Natural killer cell treated with Interleukin-12 subunit alpha and Interleukin-12 subunit beta and Interleukin-15 and Interleukin-18, amount 100 ng/mL, for 72 hours (primary cell): ENCODE measurements around the gene IFT81. TPM values are rescaled to one million over a fixed set of nuclear protein-coding genes. Genes with fewer than 3 reads are reported as not detected.
"Not testable (repeated sequence)": the region's sequence is repeated elsewhere in the genome, so short reads cannot be mapped to it uniquely, and the experiment has no call there.

Experiments used
- ATAC-seq, 2 donors: fragments of 150-1000 bp; cut with Tn5 transposase in 1 of 2; sonication (Bioruptor Pico), chemical (Tn5 transposase) in 1 of 2; 2 replicates each; pipeline ENCODE4 v1.10.0; 2021
- DNase-seq: peaks from one replicate; pipeline ENCODE4 v3.0.0; 2022; ENCODE audit warnings: low spot score
- H3K27ac Mint-ChIP-seq, 2 donors: 1 replicate in 1 of 2; 2 replicates in 1 of 2; pipeline ENCODE4 v1.8.0; 2022; ENCODE audit warnings: mixed read lengths in 2 of 2, mild to moderate bottlenecking in 1 of 2, moderate library complexity in 1 of 2
- H3K27me3 Mint-ChIP-seq, 2 donors: 1 replicate in 1 of 2; 2 replicates in 1 of 2; pipeline ENCODE4 v1.8.0; 2022; ENCODE audit warnings: mixed read lengths in 2 of 2
- H3K36me3 Mint-ChIP-seq: one replicate; pipeline ENCODE4 v1.8.0; 2022; ENCODE audit warnings: mixed read lengths
- H3K4me1 Mint-ChIP-seq, 2 donors: 1 replicate in 1 of 2; 2 replicates in 1 of 2; pipeline ENCODE4 v1.8.0; 2022; ENCODE audit warnings: low read depth in 2 of 2, mixed read lengths in 2 of 2, mild to moderate bottlenecking in 1 of 2
- H3K4me3 Mint-ChIP-seq: one replicate; pipeline ENCODE4 v1.8.0; 2022; ENCODE audit warnings: mixed read lengths
- H3K9me3 Mint-ChIP-seq: 2 replicates; pipeline ENCODE4 v1.8.0; 2022; ENCODE audit warnings: mixed read lengths
- total RNA-seq, 2 donors: library from RNA; stranded (reverse); gene quantifications; one replicate each; pipeline ENCODE4 v1.2.3, GENCODE V29; 2022

IFT81 gene, protein sequence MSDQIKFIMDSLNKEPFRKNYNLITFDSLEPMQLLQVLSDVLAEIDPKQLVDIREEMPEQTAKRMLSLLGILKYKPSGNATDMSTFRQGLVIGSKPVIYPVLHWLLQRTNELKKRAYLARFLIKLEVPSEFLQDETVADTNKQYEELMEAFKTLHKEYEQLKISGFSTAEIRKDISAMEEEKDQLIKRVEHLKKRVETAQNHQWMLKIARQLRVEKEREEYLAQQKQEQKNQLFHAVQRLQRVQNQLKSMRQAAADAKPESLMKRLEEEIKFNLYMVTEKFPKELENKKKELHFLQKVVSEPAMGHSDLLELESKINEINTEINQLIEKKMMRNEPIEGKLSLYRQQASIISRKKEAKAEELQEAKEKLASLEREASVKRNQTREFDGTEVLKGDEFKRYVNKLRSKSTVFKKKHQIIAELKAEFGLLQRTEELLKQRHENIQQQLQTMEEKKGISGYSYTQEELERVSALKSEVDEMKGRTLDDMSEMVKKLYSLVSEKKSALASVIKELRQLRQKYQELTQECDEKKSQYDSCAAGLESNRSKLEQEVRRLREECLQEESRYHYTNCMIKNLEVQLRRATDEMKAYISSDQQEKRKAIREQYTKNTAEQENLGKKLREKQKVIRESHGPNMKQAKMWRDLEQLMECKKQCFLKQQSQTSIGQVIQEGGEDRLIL
- 1 to 10 TPM; 2.3 to 3.5 TPM for total RNA-seq

DNA sequence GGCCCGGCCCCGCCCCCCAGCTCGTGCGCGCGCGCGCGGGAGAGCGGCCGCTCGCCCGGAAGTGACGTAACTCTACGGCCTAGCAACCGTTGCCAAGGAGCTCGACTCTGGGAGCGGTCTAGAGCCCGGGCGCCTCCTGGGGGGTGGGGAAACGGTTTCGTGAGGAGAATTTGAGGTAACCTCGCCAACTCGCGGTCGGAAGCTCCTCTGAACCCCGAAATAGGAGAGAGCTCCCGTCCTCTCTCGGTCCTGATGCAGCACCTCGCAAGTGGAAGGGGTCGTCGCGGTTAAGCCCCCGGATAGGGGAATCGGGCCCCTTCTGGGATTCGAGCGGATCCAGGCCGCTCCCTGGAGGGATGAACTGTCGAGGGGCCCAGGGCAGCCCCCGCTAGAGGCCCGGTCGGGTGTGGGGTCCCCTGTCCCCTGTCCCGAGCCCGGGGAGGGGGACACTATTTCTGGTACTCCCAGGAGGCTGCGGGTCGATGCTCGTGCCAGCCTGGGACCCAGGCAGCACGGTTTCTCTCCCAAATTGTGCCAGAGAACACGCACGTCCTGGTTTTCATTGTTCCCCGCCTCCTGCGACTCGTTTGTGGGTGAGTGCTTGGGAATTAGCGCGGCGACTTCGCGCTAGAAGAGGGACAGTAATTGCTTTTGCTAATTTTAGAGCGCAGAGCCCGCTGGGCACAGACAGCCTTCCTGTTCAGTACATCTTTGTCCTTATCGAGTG, at the start of gene IFT81:
Gene IFT81, plus strand, starts transcription at position 89 of the 727 bp plus-strand sequence. CDS start 3,024 bp downstream, outside the sequence.
- peak within 1 kb of the TSS; percentile 84 for H3K4me3 Mint-ChIP-seq
- H3K27me3 Mint-ChIP-seq, result peaks cover 10 to 16% of the 10 kb centered on the region in 2 donors
- no peaks in the 10 kb centered on the region for H3K9me3 Mint-ChIP-seq
- peak within 1 kb of the TSS; percentile 5 to 48 for H3K27ac Mint-ChIP-seq
- ATAC-seq, result peak; percentile 96 to 98
- DNase-seq, result peak; percentile 93
- H3K36me3 Mint-ChIP-seq, result no peaks in the 10 kb centered on the region
- peaks cover 0 to 5% of the 10 kb centered on the region in 2 donors for H3K4me1 Mint-ChIP-seq

GRCh38 chr12:110075880-110076279, 48.3 kb upstream of the IFT81 start:
- H3K9me3 Mint-ChIP-seq, result peaks cover 4% of the 10 kb centered on the region
- H3K36me3 Mint-ChIP-seq, result peaks cover 6% of the 10 kb centered on the region
- ATAC-seq (no peak), DNase-seq (no peak)
- no peaks in the 10 kb centered on the region for H3K27me3 Mint-ChIP-seq
- no peak overlapping the region for H3K27ac Mint-ChIP-seq
- H3K4me1 Mint-ChIP-seq, result peaks cover 29 to 31% of the 10 kb centered on the region in 2 donors
- H3K4me3 Mint-ChIP-seq, result no peak overlapping the region

DNA sequence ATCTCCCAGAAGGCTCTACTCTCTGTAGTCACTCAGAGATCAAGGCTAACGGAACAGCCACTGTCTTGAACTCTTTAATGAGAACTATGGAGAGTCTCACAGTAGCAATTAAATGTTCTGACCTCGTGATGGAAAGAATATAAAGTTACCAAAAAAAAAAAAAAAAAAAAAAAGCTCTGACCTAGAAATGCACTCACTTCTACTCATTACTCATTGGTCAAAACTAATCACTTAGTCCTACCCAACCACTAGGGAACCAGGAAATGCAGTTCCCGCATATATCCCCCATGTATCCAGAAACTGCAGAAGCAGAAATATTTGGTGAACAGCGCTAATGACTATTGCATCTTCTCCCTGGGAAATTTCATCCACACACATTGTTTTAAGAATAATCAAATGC, 46.4 kb upstream of the IFT81 start:
- peak overlapping the region in 1 of 2 donors; percentile 11 for H3K27ac Mint-ChIP-seq
- DNase-seq (no peak), ATAC-seq (no peak)
- H3K4me3 Mint-ChIP-seq, result no peak overlapping the region
- H3K9me3 Mint-ChIP-seq, result peaks cover 4% of the 10 kb centered on the region
- no peaks in the 10 kb centered on the region for H3K27me3 Mint-ChIP-seq
- H3K4me1 Mint-ChIP-seq, result peaks cover 25 to 29% of the 10 kb centered on the region in 2 donors
- H3K36me3 Mint-ChIP-seq, result peaks cover 6% of the 10 kb centered on the region

- H3K4me1 Mint-ChIP-seq, result peaks cover 16 to 20% of the 10 kb centered on the region in 2 donors
- H3K27me3 Mint-ChIP-seq, result no peaks in the 10 kb centered on the region
- H3K4me3 Mint-ChIP-seq, result peak overlapping the region; percentile 85
- H3K36me3 Mint-ChIP-seq, result peaks cover 6% of the 10 kb centered on the region
- peaks cover 4% of the 10 kb centered on the region for H3K9me3 Mint-ChIP-seq
- ATAC-seq (peak; percentile 94 to 95), DNase-seq (peak; percentile 78)
- H3K27ac Mint-ChIP-seq, result peak overlapping the region; percentile 95 to 99
These were observed 44.4 kb upstream of the IFT81 start for GRCh38 chr12:110079477-110080400.

DNA sequence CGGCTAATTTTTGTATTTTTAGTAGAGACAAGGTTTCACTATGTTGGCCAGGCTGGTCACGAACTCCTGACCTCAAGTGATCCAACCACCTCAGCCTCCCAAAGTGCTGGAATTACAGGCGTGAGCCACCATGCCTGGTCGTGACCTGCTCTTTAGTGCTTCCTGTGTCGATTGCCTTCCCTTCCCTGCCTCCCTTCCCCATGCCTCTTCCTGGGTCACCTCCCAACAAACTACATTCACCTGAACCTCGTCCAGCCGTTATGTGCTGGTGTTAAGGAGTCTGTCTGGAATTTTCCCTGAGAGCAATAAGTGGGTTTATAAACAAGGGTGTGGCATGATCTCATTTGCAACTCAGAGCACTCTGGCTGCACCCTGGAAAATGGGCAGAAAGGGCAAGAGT, 43.7 kb upstream of the IFT81 start:
- Mint-ChIP-seq H3K4me1 (peaks cover 16 to 20% of the 10 kb centered on the region in 2 donors), H3K27ac (peak overlapping the region; percentile 95 to 99), H3K36me3 (peaks cover 6% of the 10 kb centered on the region), H3K9me3 (peaks cover 4% of the 10 kb centered on the region), H3K4me3 (no peak overlapping the region), H3K27me3 (no peaks in the 10 kb centered on the region)
- ATAC-seq, result no peak
- no peak for DNase-seq

- peaks cover 5 to 8% of the 10 kb centered on the region in 2 donors for H3K27me3 Mint-ChIP-seq
- no peak overlapping the region for H3K4me3 Mint-ChIP-seq
- peaks cover 6 to 12% of the 10 kb centered on the region in 2 donors for H3K4me1 Mint-ChIP-seq
- H3K9me3 Mint-ChIP-seq, result peaks cover 4% of the 10 kb centered on the region
- H3K27ac Mint-ChIP-seq, result no peak overlapping the region
- H3K36me3 Mint-ChIP-seq, result peaks cover 6% of the 10 kb centered on the region
- DNase-seq, result no peak
- no peak for ATAC-seq
These were observed 39.7 kb upstream of the IFT81 start for GRCh38 chr12:110084314-110085015.

DNA sequence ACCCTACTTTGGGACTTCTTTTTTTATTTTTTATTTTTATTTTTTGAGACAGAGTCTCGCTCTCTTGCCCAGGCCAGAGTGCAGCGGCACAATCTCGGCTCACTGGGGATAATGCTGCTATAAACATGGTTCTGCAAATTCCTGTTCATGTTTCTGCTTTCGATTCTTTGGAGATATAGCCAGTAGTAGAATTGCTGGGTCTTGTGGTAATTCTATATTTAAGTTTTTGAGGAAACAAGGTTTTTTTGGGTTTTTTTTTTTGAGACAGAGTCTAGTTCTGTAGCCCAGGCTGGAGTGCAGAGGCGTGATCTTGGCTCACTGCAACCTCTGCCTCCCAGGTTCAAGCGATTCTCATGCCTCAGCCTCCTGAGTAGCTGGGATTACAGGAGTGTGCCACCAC, 35.9 kb upstream of the IFT81 start:
- H3K4me3 Mint-ChIP-seq, H3K9me3 Mint-ChIP-seq, DNase-seq, H3K27ac Mint-ChIP-seq, H3K4me1 Mint-ChIP-seq, ATAC-seq, H3K36me3 Mint-ChIP-seq: not testable (repeated sequence)
- H3K27me3 Mint-ChIP-seq, result peaks cover 10 to 22% of the 10 kb centered on the region in 2 donors

DNA sequence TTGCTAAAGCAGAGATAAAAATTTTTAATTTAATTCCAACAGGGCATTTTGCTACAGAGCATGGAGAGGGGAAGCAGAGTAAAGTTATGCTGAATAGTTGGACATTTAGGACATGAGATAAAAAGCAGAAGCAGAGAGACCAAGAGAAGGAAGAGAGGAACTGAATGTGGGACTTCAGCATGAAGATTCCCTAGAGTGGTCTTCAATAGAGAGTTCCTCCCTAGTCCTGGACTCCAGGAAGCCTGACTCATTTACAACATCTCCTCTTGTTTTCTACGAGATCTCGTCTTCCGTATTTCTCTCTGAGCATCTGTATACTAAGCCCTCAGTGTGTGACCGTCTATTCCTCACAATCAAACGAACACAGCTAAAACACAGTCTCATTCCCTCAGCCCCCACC, 35.2 kb upstream of the IFT81 start:
- ATAC-seq (no peak), DNase-seq (no peak)
- Mint-ChIP-seq H3K4me3 (no peak overlapping the region), H3K4me1 (peaks cover 0 to 2% of the 10 kb centered on the region in 2 donors), H3K27me3 (peaks cover 10 to 22% of the 10 kb centered on the region in 2 donors), H3K36me3 (no peaks in the 10 kb centered on the region), H3K27ac (no peak overlapping the region), H3K9me3 (no peaks in the 10 kb centered on the region)

DNA sequence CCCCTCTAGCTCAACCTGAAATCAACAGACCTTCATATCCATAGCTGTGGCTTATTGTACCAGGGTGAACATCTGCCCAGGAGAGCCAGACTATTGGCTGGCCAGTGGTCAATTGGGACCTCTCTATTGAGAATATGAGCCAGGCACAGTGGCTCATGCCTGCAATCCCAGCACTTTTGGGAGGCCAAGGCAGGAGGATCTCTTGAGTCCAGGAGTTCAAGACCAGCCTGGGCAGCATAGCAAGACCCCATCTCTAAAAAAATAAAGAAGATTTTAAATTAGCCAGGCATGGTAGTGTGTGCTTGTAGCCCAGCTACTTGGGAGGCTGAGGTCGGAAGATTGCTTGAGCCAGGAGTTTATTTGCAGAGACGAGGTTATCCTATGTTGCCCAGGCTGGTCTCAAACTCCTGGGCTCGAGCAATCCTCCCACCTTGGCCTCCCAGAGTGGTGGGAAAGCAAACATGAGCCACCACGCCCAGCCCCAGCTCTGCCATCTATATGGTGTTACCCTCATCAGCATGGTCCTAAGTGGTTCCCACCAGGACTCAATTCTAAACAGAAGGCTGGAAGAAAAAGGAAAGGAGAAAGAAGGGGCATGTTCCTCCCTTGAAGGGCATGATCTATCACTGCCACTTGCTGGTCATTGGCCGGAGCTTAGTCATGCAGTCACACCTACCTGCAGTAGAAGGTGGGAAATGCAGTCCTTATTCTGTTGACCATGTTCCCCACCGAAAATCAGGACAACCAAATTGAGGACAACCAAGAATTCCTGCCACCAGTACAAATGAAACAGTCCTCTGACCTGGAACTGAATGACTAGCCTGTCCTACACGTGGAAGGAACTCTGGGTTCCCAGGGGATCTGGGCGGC, 33.7 kb upstream of the IFT81 start:
- H3K4me3 Mint-ChIP-seq, result no peak overlapping the region
- no peak overlapping the region for H3K27ac Mint-ChIP-seq
- DNase-seq, result no peak
- peaks cover 13 to 22% of the 10 kb centered on the region in 2 donors for H3K27me3 Mint-ChIP-seq
- ATAC-seq, result no peak
- H3K36me3 Mint-ChIP-seq, result no peaks in the 10 kb centered on the region
- no peaks in the 10 kb centered on the region for H3K9me3 Mint-ChIP-seq
- peaks cover 0 to 2% of the 10 kb centered on the region in 2 donors for H3K4me1 Mint-ChIP-seq

DNA sequence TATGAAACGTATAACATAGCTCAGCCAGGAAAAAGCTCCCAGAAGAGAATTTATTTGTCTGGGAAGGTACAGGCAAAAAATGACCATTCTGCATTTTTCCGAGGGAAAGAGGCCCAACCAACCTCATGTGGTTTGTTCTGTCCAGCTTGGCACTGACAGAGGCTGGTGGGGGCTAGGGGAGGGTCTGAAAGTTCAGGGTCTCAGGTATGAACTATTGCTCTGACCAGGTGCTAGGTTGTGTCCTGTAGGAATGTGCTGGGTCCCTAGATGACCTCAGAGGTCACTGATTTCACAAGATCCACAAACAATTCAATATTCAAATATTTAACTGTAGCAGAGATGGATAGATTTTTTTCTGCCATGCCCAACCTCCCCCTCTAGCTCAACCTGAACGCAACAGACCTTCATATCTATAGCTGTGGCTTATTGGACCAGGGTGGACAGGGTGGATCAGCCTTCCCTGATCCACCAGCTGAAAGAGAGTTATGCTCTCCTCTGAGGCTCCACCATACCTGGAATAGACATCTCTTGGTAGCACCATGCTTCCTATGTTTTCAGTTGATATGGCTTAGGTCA, 32.9 kb upstream of the IFT81 start:
- Mint-ChIP-seq H3K27me3 (peaks cover 11 to 22% of the 10 kb centered on the region in 2 donors), H3K4me1 (peaks cover 0 to 2% of the 10 kb centered on the region in 2 donors)

DNA sequence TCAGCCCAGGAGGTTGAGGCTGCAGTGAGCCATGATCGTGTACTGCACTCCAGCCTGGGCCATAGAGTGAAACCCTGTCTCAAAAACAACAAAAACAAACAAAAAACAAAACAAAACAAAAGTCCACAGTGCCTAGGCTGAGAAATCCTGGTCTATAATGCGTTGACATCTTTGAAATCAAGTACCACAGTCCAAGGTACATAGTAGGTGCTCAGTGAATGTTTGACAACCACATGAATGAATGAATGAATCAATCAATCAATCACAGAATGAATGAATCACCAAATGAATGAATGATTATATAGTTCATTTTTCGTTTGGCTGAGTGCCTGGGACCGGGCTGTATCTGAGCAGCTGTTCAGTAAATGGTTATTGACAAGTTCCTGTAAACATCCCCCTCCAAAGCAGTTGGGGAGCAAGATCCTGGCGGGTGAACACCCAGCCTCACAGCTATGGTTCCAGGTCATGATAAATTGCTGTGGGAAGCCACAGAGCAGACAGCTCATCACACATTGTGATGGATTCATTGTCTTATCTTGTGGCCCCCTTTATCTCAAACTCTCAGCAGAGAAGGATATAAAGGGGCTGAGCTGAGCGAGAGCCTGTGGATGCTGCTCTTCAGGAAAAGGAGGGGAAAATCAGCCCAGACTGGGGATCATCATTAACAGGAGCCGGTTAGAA, 30.4 kb upstream of the IFT81 start:
- no peak for DNase-seq
- H3K4me1 Mint-ChIP-seq, result no peaks in the 10 kb centered on the region
- no peak for ATAC-seq
- no peak overlapping the region for H3K27ac Mint-ChIP-seq
- no peaks in the 10 kb centered on the region for H3K9me3 Mint-ChIP-seq
- no peaks in the 10 kb centered on the region for H3K36me3 Mint-ChIP-seq
- H3K27me3 Mint-ChIP-seq, result peaks cover 8 to 15% of the 10 kb centered on the region in 2 donors
- no peak overlapping the region for H3K4me3 Mint-ChIP-seq

More for the DNA sequence above, 32.9 kb upstream of the IFT81 start:
- Mint-ChIP-seq H3K27ac (no peak overlapping the region), H3K4me3 (no peak overlapping the region), H3K36me3 (no peaks in the 10 kb centered on the region), H3K9me3 (no peaks in the 10 kb centered on the region)
- no peak for ATAC-seq
- no peak for DNase-seq
